Mesothelial cell of epicardium (in vitro differentiated cells): Measurements from ENCODE around the gene PHIP. TPM values are rescaled to one million over a fixed set of nuclear protein-coding genes. Genes with fewer than 3 reads are reported as not detected.
"Not testable (repeated sequence)": the region's sequence is repeated elsewhere in the genome, so short reads cannot be mapped to it uniquely, and the experiment has no call there.

Experiments used
- DNase-seq, 2 experiments: peaks; one replicate each; pipeline ENCODE4 v3.0.0; 2021; ENCODE audit warnings: low spot score in 2 of 2; ENCODE audit not compliant: unreplicated experiment in 2 of 2
- H3K27ac Mint-ChIP-seq: 2 replicates; pipeline ENCODE4 v1.8.0; 2021; ENCODE audit warnings: mixed read lengths
- H3K27me3 Mint-ChIP-seq: 2 replicates; pipeline ENCODE4 v1.8.0; 2021; ENCODE audit warnings: low read depth, mixed read lengths
- H3K36me3 Mint-ChIP-seq: 2 replicates; pipeline ENCODE4 v1.8.0; 2021; ENCODE audit warnings: mixed read lengths
- H3K4me1 Mint-ChIP-seq: 2 replicates; pipeline ENCODE4 v1.8.0; 2021; ENCODE audit warnings: mixed read lengths
- H3K4me3 Mint-ChIP-seq: 2 replicates; pipeline ENCODE4 v1.8.0; 2021; ENCODE audit warnings: mild to moderate bottlenecking, moderate library complexity, mixed read lengths
- H3K9me3 Mint-ChIP-seq: 2 replicates; pipeline ENCODE4 v1.8.0; 2021; ENCODE audit warnings: mixed read lengths
- total RNA-seq: library from RNA; stranded (reverse); gene quantifications from 3 replicates; pipeline ENCODE4 v1.2.1, GENCODE V29; 2021
- TF ChIP-seq, protein P1 (sequence below): fragments of 200-600 bp; sonication (generic); IDR thresholded peaks from one replicate; pipeline ENCODE4 v1.5.0; 2021; ENCODE audit warnings: antibody characterized with exemption; ENCODE audit not compliant: unreplicated experiment

The PHIP gene
- total RNA-seq, 1 donor from 2014 or later, result 46.9 TPM

GRCh38 chr6:79111549-79111948 lies 33.5 kb upstream of the PHIP start:
- Mint-ChIP-seq H3K27me3 (no peaks in the 10 kb centered on the region), H3K4me1 (peaks cover 2% of the 10 kb centered on the region), H3K4me3 (no peak overlapping the region), H3K36me3 (no peaks in the 10 kb centered on the region), H3K27ac (no peak overlapping the region), H3K9me3 (no peaks in the 10 kb centered on the region)
- DNase-seq, result no peak
- TF ChIP-seq, protein P1, sequence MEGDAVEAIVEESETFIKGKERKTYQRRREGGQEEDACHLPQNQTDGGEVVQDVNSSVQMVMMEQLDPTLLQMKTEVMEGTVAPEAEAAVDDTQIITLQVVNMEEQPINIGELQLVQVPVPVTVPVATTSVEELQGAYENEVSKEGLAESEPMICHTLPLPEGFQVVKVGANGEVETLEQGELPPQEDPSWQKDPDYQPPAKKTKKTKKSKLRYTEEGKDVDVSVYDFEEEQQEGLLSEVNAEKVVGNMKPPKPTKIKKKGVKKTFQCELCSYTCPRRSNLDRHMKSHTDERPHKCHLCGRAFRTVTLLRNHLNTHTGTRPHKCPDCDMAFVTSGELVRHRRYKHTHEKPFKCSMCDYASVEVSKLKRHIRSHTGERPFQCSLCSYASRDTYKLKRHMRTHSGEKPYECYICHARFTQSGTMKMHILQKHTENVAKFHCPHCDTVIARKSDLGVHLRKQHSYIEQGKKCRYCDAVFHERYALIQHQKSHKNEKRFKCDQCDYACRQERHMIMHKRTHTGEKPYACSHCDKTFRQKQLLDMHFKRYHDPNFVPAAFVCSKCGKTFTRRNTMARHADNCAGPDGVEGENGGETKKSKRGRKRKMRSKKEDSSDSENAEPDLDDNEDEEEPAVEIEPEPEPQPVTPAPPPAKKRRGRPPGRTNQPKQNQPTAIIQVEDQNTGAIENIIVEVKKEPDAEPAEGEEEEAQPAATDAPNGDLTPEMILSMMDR, result no peak

DNA sequence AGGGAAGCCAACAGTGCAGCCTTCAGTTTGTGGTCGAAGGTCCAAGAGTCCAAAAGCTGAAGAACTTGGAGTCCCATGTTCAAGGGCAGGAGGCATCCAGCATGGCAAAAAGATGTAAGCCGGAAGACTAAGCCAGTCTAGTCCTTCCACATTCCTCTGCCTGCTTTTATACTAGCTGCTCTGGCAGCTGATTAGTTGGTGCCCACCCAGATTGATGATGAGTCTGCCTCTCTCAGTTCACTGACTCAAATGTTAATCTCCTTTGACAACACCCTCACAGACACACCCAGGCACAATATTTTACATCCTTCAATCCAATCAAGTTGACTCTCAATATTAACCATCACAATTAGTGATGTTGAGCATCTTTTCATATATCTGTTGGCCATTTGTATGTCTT lies 23.1 kb upstream of the PHIP start:
- H3K9me3 Mint-ChIP-seq, result peaks cover 18% of the 10 kb centered on the region
- no peak overlapping the region for H3K27ac Mint-ChIP-seq
- no peak for DNase-seq

DNA sequence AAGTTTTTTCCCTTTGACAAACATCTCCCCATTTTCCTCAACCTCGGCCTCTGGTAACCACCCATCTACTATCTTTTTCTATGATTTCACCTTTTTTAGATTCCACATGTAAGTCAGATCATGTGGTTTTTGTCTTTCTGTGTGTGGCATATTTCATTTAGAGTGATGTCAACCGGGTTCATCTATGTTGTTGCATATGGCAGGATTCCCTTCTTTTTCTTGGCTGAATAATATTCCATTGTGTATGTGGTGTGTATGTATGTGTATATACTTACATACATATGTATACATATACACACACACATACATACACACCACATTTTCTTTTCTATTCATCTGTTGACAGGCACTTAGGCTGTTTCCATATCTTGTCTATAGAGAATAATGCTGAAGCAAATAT lies 22.2 kb upstream of the PHIP start:
- H3K4me1 Mint-ChIP-seq, result no peaks in the 10 kb centered on the region
- H3K27me3 Mint-ChIP-seq, result no peaks in the 10 kb centered on the region
- TF ChIP-seq, protein P1, result no peak
- H3K27ac Mint-ChIP-seq, result no peak overlapping the region
- peaks cover 18% of the 10 kb centered on the region for H3K9me3 Mint-ChIP-seq
- no peak for DNase-seq
- H3K36me3 Mint-ChIP-seq, result no peaks in the 10 kb centered on the region
- no peak overlapping the region for H3K4me3 Mint-ChIP-seq

More for the DNA sequence above, 23.1 kb upstream of the PHIP start:
- H3K27me3 Mint-ChIP-seq, result no peaks in the 10 kb centered on the region
- H3K4me3 Mint-ChIP-seq, result no peak overlapping the region
- no peaks in the 10 kb centered on the region for H3K36me3 Mint-ChIP-seq
- H3K4me1 Mint-ChIP-seq, result no peaks in the 10 kb centered on the region
- TF ChIP-seq, protein P1, result no peak

- peaks cover 4% of the 10 kb centered on the region for H3K9me3 Mint-ChIP-seq
- no peak overlapping the region for H3K4me3 Mint-ChIP-seq
- H3K27me3 Mint-ChIP-seq, result peaks cover 5% of the 10 kb centered on the region
- no peak overlapping the region for H3K27ac Mint-ChIP-seq
- TF ChIP-seq, protein P1, result no peak
- no peaks in the 10 kb centered on the region for H3K4me1 Mint-ChIP-seq
- no peak for DNase-seq
- H3K36me3 Mint-ChIP-seq, result no peaks in the 10 kb centered on the region
These were observed 16.9 kb upstream of the PHIP start for GRCh38 chr6:79094938-79095337.

- not testable (repeated sequence) for H3K27me3 Mint-ChIP-seq, DNase-seq
These were observed 13.7 kb upstream of the PHIP start for GRCh38 chr6:79091801-79092200.

DNA sequence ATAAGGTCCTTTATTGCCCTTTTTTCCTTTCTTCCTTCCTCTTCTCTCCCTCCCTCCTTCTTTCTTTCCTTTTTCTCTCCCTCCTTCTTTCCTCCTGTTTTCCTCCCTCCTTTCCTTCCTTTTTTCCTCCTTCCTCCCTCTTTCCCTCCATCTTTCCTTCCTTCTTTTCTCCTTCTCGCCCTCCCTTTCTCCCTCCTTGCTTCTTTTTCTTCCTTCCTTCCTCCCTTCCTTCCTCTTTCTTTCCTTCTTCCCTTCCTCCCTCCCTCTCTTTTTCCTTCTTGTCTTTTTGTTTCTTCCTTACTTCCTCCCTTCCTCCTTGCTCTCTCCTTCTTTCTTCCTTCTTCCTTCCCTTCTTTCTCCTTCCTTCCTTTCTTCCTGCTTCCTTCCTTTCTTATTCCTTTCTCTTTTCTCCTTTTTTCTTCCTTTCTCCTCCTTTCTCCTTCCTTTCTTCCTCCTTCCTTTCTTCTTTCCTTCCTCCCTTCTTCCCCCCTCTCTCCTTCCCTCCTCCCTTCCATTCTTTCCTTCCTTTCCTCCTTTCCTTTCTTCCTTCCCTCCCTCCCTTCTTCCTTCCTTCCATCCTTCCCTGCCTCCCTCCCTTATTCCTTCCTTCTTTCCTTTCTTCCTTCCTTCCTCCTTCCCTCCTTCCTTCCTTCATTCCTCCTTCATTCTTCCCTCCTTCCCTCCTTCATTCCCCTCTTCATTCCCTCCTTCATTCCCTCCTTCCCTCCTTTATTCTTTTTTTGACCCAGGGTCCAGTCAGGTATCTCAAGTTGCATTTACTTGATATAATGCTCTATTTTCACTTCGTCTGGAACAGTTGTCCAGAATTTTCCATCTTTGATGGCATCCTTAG lies 11.7 kb upstream of the PHIP start:
- no peak overlapping the region for H3K4me3 Mint-ChIP-seq
- peaks cover 9% of the 10 kb centered on the region for H3K27me3 Mint-ChIP-seq
- DNase-seq, result no peak
- H3K4me1 Mint-ChIP-seq, result no peaks in the 10 kb centered on the region
- no peaks in the 10 kb centered on the region for H3K9me3 Mint-ChIP-seq
- TF ChIP-seq, protein P1, result no peak
- H3K36me3 Mint-ChIP-seq, result no peaks in the 10 kb centered on the region
- H3K27ac Mint-ChIP-seq, result no peak overlapping the region

More at GRCh38 chr6:79091801-79092200, 13.7 kb upstream of the PHIP start:
- not testable (repeated sequence) for H3K27ac Mint-ChIP-seq, H3K36me3 Mint-ChIP-seq, H3K4me1 Mint-ChIP-seq, H3K4me3 Mint-ChIP-seq, H3K9me3 Mint-ChIP-seq
